NCI-H1417 treated with DMSO at 0.1 percent for 48 hours (cell line): ENCODE measurements around the gene TLX2.

ENCODE experiments used
- DNase-seq: peaks from one replicate; lab custom pipeline; 2025; lab: John Stamatoyannopoulos, UW

Gene TLX2

DNA sequence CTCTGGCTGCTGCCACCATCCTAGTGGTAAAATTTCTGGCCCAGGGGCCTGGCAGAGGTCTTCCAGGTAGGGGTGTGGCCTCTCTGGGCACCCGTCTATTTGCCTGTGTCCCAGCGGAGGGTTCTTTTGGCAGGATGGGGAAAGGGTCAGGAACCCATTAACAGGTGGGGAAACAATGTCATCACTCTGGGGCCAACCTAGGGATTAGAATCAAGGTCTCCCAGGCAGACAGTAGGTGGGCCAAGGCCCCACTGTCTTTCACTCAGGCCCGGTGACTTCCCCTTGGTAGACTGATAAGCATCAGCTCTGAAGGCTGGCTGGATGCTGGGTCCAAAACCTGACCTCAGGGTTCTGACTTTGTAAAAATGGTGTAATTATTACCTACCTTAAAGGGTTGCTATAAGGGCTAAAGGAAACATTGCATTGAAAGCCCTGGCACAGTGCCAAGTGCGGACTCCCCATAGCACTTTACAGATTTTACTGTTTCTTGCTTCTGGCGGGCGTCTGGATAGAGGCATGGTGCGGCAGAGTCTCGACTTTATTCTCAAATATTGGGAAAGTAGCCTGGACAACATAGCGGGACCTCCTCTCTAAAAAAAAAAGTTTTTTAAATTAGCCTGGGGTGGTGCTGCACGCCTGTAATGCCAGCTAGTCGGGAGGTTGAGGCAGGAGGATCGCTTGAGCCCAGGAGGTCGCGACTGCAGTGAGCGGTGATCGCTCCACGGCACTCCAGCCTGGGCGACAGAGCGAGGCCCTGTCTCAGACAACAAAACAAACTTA lies 17.1 kb upstream of the TLX2 start:
- DNase-seq, result no peak

DNA sequence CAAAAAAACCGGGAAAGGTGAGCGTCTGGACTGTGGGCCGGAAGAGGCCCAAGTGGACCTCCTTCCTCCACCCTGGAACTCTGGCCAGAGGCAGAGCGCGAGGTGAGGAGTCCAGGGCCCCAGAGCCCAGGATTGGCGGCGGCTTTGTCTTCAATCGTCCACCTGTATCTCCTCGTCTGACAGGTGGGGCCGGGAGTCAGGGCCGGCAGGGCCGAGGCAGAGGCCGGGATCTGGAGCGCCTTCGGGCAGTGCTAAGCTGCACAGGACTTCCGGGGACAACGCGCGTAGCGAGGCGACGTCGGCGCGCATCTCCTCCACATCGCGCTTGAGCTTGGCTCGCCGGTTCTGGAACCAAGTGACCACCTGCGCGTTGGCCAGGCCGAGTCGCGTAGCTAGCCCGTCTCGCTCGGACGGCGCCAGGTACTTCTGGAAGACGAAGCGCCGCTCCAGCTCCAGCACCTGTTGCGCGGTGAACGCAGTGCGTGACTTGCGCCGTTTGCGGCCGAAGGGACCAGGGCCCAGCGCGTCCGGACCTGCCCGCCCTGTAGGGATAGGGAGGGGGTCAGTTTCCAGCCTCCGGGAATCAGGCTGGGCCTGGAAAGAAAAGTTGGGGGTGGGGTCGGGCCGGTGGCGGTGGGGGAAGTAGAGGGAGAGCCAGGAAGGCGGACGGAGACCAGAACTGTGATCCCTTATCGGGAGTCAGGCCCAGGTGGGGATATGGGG lies 16.3 kb upstream of the TLX2 start:
- no peak for DNase-seq

DNA sequence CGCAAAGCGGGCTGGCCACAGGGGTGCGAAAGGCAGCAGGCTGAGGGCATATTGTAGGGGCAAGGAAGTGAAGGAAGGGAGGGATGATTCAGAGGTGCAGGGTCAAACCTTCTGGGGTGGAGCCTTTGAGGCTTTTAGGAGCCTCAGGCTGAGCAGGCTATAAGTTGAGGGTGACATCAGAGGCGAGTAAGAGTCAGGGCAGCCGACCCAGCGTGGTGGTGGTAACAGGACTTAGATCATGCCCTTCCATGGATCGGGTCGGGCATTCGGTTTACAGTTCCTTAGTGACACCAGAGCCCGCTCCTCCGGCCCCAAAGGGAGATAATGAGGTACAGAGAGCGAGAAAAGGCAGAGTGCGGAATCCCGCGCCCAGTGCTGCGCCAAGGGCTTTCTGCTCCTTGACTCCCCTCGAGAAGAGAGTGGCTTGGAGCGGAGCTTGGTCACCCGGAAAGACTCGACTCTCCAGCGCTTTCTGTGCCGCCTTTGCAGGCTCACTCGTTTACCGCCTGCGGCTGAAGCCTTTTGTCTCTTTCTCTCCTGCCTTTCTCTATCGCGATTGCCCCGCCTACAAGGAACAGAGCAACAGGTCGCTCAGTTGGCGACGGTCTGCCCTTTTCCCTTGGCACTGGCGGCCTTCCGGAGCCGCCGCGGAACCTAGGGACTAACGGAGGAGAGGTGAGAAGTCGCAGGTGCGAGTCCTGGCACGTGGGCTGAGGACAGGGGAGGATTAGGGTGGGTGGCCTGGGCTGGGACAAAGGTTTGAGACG lies 15.6 kb upstream of the TLX2 start:
- no peak for DNase-seq

DNA sequence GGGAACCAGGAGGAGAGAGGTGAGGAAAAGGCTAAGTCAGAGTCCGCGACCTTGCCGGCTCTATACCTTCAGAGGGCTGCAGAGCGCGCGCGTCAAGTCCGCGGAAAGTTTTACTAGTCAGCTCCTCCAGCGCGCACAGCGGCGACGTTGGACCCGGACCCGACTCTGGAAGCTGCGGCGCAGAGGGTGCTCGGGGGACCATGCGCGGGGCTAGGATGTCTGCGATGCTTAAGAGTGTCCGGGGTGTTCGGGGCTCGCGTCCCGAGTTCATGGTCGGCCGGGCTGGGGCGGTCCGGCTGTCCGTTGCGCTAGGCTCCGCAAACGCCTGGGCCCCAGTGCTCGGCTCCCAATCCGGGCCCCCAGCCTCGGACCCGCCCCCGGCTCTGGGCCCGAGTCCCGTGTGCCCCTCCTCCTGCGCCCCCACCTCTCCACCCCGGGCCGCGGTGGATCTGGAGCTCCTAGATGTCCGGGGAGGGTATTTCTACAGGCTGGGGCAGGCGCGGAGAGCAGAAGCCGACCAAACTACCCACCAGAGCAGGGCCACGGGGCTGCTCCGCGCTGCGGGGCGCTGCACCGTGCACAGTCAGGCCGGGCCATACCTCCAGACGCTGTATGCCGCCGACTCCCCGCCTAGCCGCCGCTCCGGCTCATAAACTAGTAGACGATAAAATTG lies 14.8 kb upstream of the TLX2 start, which contains the start of gene LBX2:
Gene LBX2 (minus strand): TSS at position 337 of the 673 bp plus-strand sequence. CDS start 66 bp downstream, at position 271.
- no peak for DNase-seq

DNA sequence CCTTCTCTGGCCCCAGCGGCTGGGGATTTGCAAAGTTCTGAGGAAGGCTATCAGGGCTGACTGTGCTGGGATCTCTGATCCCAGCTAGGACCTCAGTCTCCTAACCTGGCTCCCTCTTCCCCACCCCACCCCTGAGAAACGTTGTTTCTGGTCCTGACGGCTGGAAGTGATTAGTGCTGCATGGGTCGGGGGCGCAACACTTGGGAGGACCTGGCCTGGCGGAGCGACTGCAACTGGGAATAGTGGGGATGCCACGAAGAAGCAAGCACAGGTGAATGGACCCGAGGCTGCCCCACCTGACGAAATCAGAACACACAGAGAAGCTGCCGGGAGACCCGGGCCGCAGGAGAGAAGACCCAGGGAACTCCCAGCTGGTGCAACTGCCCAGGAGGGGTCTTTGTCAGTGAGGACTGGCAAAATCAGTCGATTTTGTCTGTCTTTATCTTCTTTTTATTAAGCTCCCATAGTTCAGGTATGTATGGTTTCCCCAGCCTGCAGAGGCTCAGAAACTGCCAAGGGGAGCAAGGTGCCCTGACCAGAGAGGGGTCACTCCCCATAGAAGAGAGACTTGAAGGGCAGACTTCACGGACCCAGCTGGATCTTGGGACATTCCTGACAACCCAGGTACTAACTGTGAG lies 14.2 kb upstream of the TLX2 start:
- DNase-seq, result no peak

DNA sequence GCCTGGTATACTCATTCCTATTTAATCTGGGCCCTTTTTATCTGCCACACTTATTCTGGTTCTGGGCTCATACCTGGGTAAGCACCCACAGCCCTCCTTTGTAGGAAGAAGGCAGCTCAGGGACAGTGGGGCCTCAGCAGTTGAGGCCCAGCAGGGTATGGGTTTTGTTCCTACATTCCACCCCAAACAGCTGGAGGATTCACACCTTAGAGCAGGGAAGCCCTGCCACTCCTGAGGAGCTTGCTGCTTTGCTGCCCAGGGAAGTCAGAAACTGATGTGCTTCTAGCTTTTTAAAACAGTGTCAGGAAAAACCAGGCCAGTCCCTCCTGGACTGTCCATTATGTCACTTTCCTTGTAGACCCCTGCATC lies 13.7 kb upstream of the TLX2 start:
- DNase-seq, result no peak

DNA sequence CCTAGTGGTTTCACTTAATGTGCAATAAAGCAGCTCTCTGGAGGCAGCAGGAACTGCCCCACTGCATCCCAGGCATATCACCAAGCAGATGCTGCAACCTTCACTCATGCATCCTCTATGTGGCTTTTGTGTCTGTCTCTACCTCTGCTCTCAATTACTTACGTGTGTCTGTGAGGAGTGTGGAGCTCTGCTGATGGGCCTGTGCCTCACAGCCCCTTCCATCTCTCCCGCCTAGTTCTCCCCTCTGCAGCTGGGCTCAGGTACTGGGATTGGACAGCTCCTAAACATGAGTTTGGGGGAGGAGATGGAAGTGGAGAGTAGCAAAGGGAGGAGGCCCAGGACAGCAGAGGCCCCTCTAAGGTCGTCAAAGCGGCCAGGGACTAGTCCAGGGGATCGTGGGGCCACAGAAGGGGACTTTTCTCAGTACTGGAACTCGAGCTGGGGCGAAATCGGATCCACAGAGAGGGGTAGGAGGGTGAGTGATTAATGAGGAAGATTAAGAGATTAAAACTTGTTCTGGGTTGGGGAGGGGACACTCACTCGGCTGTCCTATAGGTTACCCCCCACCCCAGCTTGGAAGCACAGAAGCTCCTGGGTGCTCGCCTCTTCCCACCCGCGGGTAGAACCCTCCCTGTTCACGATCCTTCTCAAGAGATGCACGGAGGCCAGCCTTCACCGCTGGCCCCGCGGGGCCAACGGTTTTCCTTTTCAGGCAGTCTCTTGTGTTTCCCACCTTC lies 12.7 kb upstream of the TLX2 start:
- no peak for DNase-seq

DNA sequence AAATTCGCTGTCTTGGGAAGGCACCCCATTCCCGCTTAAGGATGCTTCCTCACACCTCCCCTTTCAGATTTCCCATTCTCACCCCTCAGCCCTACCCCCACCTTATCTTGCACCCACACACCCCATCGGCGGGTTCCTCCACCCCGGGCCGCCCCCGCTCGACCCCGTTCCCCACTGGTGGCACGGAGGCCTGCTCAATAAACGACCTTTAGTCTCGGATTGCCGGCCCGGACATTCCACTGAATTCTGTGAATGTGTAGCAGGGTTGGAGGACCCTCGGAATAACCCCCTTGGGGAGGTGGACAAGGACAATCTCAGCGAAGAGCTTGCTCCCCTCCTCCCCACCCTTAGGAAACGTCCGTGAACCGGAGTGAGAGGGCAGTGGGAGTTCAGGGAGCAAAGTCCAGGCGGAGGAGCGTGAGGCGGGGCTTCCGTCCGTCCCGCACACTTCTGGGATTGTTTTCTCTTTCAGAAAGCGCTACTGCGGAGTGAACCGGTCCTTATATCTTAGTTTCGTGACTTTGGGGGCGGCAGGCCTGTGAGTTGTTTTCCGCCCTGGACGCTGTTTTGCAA lies 12.0 kb upstream of the TLX2 start:
- DNase-seq, result no peak

DNA sequence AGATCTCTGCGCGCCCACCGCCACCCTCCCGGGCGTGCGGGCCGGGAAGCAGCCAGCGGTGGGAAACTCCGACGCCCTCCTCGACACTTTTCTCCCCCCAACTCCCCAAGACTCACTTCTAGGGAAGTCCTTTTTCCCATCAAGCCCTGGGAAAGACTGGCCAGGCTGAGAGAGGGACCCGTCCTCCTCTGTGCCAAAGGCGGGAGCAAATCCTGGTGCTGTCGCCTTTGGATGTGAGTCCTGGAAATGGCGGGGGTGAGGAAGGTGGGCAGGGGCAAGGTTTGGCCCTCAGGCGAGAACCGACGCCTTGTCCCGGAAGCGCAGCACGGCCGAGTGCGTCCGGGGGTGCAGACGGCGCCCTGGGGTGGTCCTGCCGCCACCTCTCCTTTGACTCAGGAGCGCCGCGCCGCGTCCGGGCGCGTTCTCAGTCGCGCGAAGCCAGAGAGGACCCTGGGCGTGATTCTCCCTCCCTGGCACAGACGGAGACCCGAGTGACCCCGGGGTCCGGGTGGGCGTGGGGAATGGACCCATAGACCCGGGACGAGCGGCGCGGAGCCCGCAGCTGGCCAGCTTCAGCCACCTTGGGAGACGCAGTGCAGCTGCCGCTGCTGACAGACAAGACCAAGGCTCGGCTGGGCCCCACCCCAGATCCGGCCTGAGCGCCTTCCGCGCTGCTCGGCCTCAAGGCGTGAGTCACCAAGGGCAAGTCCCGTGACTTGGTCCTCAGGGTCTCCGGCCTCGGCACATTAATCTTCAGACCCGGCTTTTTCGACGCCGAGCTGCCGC lies 11.3 kb upstream of the TLX2 start:
- no peak for DNase-seq

DNA sequence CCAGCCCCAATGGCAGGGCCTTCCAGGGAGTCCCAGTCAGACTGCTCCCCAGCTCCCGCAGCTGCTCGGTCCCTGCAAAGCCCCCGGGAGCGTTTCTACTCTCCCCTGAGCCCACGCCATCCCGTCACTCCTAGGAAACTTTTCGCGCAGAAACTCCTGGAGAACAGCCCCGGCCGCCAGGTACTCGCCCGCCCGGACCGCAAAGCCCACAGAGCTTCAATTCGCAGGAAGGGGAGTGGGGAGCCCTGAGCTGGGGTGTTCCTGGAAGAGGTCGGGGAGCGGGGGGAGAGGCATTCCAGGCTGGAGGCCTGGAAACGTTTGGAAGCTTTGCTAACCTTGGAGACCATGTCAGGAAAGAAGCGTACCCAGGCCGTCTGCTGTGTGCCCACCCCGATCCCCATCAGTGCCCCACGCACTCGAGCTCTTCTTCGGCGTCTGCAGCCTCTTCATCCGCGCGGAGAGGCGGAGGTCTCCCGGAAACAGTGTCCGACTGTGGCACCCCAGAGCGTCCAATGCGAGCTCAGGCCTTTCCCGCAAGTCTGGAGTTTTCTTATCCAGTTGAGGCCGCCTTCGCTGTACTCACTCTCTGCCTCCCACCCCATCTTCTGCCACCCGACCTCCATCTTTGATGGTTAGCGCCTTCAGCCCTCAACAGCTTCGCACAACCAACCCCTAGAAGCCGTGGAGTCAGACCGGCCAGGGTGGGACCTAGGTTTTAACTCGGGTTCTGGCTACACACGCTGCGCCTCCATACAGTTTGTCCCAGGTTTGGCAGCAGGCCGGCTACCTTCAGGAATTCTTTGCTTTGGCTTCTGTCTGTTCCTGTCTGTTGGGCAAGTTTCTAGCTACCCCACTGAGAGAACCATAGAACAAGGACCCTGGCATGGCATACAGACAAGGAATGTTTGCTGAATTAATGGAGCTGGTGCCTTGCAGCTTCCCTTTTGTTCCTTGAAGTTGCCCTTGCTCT lies 10.5 kb upstream of the TLX2 start:
- DNase-seq, result no peak

DNA sequence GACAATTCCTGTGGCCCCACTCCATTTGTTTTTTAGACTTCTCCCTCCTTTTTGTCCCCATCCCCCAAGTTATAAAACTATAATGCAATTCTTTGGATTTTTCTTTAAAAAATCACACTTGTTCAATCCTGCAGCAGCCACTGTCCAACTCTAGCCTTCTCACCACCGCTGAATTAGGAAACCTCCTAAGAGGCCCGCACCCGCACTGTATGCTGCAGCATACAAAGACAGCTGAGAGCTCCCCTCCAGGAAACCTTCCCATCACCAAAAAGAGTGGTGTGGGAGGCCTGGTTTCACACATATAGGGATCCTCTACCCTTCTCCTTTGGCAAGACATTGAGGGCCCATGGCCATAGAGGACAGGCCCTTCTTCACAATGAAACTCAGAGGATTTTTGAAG lies 9.7 kb upstream of the TLX2 start:
- no peak for DNase-seq

DNA sequence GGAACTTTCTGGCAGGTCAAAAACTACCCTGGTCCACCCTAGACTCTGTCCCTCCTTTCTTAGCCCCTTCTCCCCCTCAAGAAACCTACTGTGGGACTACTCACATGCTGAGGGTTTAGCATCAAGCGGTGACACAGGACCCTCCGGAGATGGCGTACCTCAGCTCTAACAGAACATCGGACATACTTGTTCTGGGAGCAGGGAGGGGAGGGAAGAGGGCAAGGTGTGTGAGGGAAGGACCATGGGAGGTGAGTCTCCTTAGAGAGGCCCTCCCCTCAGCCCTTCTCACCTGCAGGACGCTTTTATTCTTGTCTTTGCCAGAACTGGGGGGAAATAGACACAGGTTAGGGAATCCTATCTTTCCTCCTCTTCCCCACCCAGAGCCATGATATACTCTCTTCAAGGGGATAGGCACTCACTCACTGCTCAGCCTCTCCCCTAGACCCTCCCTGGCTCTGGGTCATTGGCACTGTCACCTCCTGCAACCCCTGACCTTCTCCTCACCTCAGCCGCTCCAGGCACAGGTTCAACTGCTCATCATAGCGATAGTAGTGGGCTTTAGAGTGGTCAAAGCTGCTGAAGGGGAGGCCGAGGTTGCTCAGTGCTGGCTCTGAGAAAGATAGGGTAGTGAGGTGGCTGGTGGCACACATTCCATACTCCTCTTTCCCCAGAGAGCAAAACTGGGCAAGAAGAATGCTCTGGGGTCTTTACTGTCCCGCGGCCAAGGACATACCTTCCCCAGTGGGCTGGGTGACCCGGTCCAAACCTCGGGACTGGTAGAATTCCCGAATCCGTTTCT lies 8.6 kb upstream of the TLX2 start:
- DNase-seq, result no peak

DNA sequence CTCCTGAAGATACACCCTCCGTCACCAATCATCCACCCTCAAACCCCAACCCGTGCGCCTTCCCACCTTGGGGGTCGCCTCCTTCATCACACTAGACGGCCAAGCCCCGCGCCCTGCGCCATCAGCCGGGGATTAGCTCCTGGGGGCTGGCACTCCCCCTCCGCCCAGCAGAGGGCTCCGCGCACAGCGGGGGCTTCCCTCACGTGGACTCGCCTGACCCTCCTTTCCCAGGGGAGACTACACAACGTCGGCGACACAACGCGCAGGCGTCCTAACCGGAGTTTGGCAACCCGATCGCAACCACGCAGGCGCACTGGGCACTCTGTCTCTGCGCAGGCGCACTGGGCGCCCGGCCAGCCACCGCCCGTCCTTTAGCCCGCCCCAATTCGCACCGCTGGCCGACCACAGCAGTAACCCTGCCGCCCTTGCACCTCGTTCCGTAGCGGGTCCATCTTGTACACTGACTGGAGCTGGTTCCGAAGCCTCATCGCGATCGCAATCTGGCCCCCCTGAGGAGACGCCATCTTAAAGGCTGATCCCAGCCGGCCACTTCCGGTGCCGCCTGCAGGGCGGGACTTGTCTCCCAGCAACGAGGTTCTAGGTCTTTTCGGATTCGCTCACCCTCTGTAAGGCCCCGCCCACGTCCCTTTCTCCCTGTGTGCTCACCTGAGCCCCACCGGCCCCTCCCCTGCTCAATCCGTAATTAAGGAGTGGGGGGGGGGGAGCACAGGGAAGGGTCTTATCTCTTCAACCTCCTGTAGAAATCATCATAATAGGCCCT lies 6.9 kb upstream of the TLX2 start, which contains the start of gene PCGF1:
Gene PCGF1 (minus strand): TSS at position 551 of the 781 bp plus-strand sequence. CDS start 27 bp downstream, at position 524.
- DNase-seq, result peak; percentile 98

DNA sequence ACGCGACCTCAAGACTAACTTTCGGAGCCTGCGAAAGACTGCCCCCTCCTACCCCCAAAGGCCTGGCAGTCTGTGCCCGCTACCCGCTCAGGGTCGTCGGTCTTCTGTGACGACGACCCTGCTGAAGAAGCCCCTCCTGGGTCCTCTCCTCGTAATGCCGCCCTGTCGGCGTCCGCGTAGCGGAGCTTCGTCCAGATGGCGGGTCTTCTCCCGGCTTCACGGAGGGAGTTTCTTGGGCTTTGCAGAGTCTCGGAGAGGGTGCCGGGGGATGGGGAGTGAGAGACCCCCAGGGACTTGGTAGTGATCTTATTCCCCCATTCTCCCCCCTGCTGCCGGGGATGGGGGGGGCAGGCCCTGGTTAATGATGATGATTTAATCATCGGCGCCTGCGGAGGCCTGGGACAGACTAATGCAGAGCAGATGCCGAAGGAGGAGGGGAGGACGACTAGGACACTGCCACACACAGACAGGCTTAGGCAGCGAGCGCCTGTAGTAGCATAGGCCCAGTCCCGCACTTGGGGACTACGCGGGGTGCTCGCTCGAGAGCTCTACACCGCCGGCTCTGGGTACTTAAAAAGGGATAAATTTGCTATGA lies 6.2 kb upstream of the TLX2 start:
- DNase-seq, result no peak

DNA sequence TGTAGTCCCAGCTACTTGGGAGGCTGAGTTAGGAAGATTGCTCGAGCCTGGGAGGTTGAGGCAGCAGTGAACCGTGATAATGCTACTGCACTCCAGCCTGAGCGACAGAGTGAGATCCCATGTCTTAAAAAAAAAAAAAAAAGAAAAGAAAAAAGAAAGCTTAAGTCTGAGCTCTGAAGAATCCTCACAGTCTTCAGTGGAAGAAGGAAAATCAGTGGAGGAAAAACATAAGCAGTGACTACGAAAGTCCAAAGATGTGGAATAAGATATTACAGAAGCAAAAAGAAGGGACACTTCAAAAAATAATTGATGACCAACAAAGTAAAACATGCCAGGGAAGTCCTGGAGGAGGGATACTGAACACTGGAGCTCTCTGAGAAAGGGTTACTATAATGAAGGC lies 4.0 kb upstream of the TLX2 start:
- no peak for DNase-seq
